Skin epidermis (tissue), 12 donors: Measurements from ENCODE around the gene PLK3.

Experiments used
- H3K27ac ChIP-seq, 21 experiments: fragments of 200-600 bp; sonication (generic) in 11 of 21; one replicate each; pipeline ENCODE4 v1.5.0; 2020; ENCODE audit warnings: mild to moderate bottlenecking in 3 of 21, inconsistent platforms in 2 of 21, moderate library complexity in 2 of 21
- H3K4me3 ChIP-seq, 7 experiments: fragments of 200-600 bp; sonication (generic) in 2 of 7; one replicate each; pipeline ENCODE4 v1.5.0; 2020; ENCODE audit warnings: inconsistent platforms in 2 of 7, mild to moderate bottlenecking in 2 of 7, moderate library complexity in 1 of 7

The PLK3 gene

GRCh38 chr1:44842862-44843655, 42.9 kb downstream of the PLK3 start, which contains the start of gene PTCH2:
Gene PTCH2, minus strand, starts transcription at chr1:44843253. Its CDS starts 321 bp downstream, at chr1:44842932.
- H3K27ac ChIP-seq = peak within 1 kb of the TSS in 15 of 21 experiments; percentile 8 to 88 (median 65)

GRCh38 chr1:44846985-44847384, 46.8 kb downstream of the PLK3 start:
- H3K4me3 ChIP-seq = no peak overlapping the region
- H3K27ac ChIP-seq = peak overlapping the region in 1 of 21 experiments; percentile 4

More at GRCh38 chr1:44842862-44843655, 42.9 kb downstream of the PLK3 start, which contains the start of gene PTCH2:
- H3K4me3 ChIP-seq = peak within 1 kb of the TSS; percentile 20 to 50 (median 41)

GRCh38 chr1:44847845-44848244, 47.7 kb downstream of the PLK3 start:
- Histone ChIP-seq H3K27ac (peak overlapping the region in 2 of 21 experiments; percentile 70 to 88), H3K4me3 (no peak overlapping the region)

DNA sequence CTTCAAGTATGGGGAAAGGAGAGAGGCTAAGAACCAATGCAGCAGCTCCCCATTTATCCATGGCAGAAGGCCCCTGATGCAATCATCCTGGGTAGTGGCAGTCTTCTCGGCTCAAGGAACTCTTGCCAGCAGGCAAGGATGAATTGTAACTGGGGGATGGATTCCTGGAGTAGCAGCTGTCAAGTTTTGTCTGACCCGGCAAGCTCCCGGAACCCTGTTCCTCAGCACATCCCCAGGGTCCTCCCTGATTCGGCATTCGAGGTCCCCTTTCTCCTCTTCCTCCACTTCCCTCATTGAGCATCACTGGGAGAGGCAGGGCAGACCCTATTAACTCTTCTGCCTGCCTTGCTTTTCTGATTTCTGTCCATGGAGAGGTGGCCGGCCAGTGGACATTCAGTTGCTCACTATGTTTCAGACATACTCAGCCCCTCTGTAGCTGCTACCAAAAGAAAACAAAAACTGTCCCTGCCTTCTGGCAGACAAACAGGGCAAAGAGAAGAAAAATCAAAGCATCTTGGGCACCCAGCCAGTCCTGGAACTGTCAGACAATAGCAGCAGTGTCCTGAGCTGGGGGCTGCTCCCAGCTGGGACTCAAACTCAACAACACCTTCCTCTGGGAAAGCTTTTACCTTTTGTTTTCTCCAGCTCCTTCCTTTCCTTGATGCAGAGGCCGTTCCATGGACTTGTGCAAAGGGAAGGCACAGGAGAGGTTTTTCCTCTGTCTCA, 48.4 kb downstream of the PLK3 start:
- Histone ChIP-seq H3K27ac (peak overlapping the region in 8 of 21 experiments; percentile 15 to 88 (median 38)), H3K4me3 (no peak overlapping the region)

GRCh38 chr1:44849575-44850132, 49.5 kb downstream of the PLK3 start:
- H3K27ac ChIP-seq = peak overlapping the region in 8 of 21 experiments; percentile 15 to 88 (median 38)

GRCh38 chr1:44851308-44851707, 51.1 kb downstream of the PLK3 start:
- H3K4me3 ChIP-seq = no peak overlapping the region
- peak overlapping the region in 2 of 21 experiments; percentile 35 to 88 for H3K27ac ChIP-seq

More at GRCh38 chr1:44849575-44850132, 49.5 kb downstream of the PLK3 start:
- no peak overlapping the region for H3K4me3 ChIP-seq

- Histone ChIP-seq H3K4me3 (no peak overlapping the region), H3K27ac (no peak overlapping the region)
These were observed 53.0 kb downstream of the PLK3 start for GRCh38 chr1:44853201-44853600.

DNA sequence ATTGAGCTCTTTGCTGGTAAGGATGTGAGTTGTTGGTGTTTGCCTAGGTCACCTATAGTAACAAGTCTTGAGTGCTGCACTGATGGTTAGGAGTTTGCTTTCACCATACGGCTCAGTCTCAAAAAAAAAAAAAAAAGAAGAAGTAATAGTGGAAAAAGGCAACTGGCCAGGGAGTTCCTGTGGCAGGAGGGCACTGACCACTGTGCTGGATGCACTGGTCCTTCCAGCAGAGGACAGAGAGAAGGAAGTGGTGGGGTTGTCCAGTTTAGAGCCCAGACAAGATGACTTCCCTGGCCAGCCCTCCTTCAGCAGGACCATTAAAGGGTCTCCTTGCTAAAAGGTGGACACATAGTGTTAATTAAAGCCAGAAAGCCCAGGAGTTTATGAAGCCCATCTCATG, 54.8 kb downstream of the PLK3 start:
- Histone ChIP-seq H3K4me3 (no peak overlapping the region), H3K27ac (no peak overlapping the region)
